Left hindlimb (tissue), 1 donor: ENCODE data around the gene RFX1.
"Not testable (repeated sequence)": the region's sequence is repeated elsewhere in the genome, so short reads cannot be mapped to it uniquely, and the experiment has no call there.

ENCODE experiments used
- DNase-seq: peaks from one replicate; pipeline ENCODE4 v3.0.0-alpha.2; 2018

The RFX1 gene

DNA sequence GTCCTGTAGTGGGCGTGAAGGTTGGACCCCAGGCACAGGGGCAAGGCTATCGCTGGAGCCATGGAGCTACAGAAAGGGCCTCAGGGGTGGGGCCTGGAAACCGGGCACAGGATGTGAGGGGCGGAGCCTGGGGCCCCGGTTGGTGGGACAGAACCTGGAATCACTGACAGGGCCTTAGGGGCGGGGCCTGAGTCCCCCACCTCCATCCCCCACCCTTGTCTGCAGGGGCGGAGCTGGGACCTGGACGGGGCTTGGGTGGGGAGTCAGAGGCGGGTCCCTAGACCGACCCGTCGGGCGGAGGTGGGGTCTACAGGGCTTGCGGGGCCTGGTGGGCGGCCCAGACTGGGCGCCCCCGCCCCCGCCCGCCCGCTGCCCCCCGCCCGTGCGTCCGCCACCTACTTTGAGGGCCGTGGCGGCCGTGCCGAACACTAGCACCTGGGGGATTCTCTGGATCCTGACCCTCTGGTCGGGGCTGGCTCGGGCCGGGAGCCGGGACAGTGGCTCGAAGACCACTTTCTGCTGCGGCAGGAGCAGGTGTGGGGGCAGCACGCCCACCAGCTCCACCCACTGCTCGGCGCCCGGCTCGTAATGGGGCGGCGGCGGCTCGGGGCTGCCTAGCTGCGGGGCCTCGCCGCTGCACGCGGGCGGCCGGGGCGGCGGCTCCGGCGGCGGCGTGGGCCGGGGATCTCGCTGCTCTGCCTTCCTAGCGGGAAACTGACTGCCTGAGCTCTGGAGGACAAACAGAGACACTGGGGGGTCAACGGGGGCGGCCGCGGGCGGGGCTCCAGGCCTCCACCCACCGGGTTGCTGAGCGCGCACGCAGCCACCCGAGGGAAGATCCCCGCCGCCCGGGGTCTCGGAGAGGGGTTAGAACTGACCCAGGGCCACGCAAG lies 27.5 kb downstream of the RFX1 start:
- DNase-seq, result peak; percentile 96

DNA sequence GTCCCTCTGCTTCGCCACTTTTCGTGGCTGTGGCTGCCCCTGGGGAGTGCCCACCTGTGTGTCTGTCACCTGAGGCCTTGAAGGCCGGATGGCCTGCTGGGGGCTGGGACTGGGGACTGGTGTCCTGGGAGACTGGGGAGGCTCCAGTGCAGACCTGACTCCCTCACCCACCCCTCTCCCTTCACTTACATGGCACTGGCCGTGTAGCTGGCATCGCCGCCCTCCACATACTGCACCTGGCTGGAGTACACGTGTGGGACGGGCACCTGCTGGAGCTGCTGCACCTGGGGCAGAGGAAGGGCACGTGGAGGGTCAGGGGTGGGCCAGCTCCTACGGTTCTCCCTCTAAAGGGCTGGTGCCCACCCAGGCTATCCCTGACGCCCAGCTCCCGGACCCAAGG lies 28.3 kb downstream of the RFX1 start:
- DNase-seq, result no peak

DNA sequence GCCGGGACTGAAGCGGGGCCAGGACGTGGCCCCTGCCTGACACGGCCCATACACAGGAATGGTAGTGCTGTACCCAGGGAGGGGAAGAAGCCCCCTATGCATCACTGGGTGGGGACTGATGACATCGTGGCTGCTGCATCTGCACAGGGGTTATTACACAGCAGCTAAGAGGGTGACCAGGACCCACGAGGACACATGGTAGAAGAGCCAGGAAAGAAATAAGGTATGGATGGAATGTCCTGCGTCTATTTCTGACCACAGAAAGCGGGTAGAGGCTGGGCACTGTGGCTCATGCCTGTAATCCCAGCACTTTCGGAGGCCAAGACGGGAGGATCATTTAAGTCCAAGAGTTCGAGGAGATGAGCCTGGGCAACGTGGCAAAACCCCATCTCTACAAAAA lies 29.7 kb downstream of the RFX1 start:
- no peak for DNase-seq

DNA sequence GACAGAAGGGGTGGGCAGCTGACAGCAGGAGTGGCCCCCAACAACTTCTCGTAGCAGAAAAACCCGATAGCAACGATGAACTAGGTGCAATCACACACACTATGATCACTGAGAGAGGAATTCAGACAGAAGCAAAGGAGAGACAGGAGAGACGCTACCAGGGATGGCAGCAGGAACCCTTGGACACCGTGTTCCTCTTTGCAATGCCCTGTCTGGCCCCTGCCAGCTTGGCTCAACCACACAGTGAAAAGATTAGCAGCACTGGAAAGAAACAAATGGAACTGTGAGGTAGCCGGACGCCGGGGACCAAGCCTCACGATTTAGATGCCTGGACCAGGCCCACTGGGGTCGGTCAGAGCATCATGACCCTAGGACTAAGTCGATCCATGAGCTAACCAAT lies 30.2 kb downstream of the RFX1 start:
- no peak for DNase-seq

DNA sequence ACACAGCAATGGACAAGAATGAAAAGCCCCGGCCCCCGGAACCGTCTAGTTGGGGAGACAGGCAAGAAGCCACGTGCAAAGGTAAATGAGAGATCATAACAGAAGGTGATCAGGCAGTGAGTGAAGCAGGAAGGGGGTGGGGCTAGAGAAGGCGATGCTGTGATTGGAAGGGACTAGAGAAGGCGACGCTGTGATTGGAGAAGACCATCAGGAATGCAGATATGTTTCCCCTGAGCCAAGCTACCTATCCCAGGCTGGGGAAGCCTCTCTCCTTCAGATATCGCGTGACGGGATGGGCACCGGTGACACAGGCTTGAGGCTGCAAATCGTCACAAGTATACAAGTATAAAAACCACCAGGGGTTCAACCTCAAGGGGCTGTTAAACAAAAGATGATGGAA lies 32.0 kb downstream of the RFX1 start:
- DNase-seq, result no peak

DNA sequence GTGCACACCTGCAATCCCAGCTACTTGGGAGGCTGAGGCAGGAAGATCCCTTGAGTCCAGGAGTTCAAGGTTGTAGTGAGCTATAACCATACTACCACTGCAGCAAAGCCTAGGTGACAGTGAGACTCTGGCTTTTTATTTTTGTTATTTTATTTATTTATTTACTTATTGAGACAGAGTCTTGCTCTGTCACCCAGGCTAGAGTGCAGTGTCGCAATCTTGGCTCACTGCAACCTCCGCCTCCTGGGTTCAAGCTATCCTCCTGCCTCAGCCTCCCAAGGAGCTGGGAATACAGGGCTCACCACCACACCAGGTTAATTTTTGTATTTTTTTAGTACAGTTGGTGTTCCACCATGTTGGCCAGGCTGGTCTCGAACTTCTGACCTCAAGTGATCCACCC lies 32.6 kb downstream of the RFX1 start:
- DNase-seq, result not testable (repeated sequence)

DNA sequence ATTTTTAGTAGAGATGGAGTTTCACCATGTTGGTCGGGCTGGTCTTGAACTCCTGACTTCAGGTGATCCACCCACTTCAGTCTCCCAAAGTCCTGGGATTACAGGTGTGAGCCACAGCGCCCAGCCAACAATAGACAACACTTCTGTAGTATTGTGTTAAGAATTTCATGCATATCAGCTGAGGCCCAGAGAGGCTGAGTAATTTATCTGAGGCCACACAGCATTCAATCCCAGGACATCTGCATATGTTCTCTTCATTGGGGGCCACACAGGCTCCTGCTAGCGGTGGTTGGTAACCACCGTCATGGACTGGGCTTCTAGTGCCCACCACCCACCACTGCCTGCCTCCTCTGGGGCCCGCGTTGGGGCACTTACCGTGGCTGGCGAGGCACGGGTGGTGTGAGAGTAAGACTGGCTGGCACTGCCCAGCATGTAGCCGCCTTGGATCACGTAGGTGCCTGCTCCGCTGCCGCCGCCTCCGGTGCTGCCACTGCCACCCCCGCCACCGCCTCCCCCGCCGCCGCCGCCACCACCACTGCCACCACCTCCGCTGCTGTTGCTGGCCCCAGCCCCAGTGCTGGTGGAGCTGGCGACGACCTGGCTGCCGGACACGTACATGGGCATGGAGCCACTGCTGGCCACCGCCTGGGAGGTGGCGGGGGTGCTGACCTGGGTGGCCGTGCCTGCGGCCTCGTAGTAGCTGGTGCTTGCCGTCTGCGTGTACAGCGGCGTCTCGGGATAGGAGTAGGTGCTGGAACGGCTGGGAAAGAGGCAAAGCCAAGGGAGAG lies 33.6 kb downstream of the RFX1 start:
- DNase-seq, result no peak

DNA sequence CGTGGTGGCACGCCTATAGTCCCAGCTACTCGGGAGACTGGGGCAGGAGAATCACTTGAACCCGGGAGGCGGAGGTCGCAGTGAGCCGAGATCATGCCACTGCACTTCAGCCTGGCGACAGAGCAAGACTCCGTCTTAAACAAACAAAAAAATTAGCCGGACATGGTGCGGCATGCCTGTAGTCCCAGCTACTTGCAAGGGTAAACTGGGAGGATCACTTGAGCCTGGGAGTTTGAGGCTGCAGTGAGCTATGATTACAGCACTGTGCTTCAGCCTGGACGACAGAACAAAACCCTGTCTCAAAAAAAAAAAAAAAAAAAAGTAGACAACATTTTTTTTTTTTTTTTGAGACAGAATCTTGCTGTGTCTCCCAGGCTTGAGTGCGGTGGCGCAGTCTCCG lies 34.3 kb downstream of the RFX1 start:
- not testable (repeated sequence) for DNase-seq

DNA sequence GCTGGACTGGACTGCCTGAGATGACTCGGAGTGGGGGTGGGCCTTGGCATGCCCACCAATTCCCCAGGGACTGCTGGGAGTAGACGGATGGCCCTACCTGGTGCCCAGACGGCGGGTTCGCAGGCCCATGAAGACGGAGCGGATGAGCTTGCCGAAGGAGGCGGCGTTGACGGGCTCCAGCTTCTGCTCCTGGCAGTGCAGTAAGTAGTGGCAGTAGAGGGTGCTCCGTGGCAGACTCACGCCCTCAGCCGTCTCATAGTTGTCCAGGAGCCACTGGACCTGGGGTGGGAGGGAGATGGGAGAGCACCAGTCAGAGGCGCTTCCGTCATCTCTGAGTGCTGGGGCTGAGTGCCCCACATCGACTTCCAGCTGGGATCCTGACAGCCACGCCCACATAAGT lies 36.2 kb downstream of the RFX1 start:
- no peak for DNase-seq

DNA sequence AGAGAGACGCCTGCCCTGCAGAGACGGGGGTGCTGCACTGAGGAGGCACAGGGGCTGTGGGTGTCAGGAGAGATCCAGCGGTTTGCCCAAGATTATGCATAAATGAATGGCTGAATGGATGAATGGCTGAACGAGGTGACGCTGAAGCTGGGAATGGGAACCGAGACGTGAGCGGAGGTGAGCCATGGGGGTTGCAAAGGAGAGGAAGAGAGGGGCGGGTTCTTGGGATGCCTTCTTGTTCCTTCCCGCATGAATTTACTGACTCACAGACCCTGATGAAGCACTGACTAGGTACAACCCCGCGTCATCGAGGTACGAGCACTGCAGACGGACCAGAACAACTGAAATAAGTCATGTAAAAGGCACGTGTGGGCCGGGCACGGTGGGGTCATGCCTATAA lies 37.1 kb downstream of the RFX1 start:
- no peak for DNase-seq

DNA sequence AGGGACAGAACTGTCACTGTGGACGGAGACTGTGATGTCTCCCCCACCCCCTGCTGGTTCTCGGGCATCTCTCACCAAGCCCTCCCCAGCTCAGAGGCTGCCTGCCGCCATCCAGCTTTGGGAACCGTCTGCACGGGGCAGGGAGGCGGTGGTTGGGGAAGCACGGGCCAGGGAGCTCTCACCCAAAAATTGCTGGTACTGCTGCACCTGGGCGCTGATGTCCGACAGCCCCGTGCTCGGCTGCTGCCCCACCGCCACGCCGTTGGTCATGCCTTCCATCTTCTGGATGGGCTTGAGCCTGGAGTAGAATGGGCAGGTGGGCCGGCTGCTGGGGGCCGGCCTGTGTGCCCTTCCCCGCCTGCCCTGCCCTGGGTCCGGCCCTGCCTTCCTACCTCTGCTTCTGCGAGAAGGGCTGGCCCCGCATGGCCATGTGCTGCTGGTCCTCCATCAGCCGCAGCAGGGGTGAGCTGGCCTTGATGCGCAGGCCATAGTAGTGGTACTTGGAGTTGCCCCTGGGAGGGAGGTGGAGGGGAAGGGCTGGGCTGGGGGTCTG lies 37.7 kb downstream of the RFX1 start:
- DNase-seq, result no peak

DNA sequence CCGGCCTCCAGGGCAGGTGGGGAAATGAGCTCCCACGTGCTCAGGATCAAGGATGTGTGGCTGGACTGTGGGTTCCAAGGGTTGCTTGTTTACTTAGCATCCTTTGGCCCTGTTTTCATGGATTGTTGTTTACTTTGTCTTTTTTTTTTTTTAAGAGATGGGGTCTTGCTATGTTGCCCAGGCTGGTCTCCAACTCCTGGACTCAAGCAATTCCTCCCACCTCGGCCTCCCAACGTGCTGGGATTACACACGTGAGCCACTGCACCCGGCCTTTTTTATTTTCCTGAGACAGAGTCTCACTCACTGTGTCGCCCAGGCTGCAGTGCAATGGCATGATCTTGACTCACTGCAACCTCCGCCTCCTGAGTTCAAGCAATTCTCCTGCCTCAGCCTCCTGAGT lies 38.9 kb downstream of the RFX1 start:
- not testable (repeated sequence) for DNase-seq

DNA sequence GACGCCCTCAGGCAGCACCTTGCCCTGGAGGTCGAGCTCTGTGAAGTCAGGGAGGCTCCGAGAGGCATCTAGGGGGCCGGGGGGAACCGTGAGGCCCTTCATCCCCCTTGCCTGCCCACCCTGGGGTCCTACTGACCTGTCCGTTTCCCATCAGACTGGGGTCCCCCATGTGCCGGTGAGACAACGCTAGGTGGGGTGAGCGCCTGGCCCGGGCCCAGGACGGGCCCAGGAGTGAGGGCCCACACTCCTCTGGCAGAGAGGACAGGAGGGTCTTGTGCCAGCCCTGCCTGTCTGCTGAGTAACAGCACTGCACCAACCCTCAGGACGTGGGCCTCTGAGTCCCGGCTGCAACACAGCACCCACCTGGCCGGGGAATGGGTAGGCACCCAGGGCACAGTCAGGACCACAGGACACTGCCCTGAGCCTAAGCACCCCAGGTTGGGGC lies 39.4 kb downstream of the RFX1 start:
- DNase-seq, result no peak

DNA sequence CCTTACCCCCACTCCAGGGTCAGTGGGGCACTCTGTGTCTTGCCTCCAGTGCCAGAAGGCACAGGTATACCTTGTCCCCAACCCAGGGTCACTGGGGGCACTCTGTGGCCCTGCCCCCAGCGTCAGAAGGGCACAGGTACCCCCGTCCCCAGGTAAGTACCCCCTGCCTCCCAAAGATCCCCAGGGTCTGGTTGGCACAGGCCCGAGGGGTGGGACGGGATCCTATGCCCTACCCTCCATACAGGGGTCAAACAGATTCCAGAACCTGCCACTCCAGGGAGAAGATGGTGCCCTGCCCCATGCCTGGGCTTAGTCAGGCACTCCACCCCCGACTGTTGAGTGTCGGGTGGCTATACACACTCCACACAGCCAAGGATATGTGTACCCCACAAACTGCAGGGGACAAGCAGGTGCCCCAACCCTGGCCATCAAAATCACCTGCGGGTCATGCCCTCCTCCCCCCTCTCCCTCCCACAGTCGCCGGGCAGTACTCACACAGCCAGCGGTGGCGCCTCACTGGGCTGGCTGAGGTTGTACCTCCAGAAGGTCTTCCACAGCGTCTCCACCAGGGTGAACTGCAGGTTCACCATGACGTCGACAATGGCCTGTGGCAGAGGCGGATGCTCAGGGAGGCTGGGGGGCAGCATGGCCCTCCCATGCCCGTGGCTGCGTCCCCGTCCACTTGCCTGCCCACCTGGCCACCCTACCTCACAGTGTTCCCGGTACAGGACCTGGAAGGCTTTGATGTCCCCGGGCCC lies 40.0 kb downstream of the RFX1 start:
- DNase-seq, result no peak

DNA sequence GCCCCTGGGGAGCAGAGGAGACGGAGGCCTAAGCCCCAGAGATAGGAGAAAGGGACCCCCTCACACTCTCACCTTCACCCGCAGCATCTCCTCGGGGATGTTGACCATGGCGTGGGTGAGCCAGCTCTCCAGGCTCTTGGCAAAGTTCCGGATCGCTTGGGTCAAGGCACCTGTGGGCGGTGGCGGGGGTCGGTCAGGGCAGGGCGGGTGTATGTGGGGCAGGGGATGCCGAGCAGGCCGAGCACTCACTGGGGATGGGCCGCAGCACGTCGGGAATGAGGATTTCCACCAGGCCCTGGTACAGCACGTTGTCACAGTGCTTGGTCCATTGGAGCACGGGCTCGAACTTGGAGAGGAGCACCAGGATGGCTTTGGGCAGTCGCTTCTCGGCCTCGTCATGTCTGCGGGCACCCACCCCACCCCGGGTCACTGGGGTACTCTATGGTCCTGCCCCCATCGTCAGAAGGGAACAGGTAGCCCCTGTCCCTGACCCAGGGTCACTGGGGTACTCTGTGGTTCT lies 40.7 kb downstream of the RFX1 start:
- DNase-seq, result no peak

DNA sequence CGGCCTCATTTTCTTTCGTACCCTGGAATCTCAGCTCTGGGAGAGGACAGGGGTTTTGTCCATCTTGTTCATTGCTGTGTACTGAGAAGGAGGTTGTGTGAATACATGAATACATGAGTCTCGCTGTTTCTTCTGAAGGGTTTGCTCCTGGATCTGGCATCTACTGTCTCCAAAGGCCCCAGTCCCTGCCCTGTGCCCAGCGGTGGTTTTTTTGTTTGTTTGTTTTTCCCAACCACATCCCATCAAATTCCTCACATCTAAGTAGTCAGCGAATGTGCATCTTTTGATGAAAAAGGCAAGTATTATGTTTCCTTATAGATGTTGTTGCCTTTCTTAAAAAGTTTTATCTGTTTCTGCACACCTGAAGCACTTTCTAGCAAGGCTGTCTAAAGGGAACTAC lies 41.3 kb downstream of the RFX1 start:
- no peak for DNase-seq

DNA sequence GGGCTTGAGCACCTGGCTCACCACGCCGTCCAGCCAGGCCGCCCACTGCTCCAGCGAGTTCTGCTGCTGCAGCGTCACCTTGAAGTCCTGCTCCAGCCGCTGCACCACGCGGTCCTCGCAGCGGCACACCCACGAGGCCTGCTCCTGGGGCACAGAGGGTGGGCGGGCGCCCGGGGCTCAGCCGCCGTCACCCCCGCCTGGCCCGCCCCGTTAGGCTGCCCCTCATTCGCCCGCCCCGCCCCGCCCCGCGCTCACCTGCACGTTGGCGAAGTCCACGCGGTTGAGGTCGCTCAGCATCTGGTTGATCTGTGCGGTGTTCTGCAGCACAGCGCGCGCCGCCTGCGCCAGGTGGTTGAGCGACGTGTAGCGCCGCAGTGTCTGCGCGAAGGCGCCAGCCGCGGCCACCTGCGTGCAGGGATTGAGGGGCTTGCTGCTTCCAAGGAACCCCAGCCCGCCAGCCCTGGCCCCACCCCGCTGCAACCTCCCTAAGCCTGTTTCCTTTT lies 42.5 kb downstream of the RFX1 start:
- no peak for DNase-seq

DNA sequence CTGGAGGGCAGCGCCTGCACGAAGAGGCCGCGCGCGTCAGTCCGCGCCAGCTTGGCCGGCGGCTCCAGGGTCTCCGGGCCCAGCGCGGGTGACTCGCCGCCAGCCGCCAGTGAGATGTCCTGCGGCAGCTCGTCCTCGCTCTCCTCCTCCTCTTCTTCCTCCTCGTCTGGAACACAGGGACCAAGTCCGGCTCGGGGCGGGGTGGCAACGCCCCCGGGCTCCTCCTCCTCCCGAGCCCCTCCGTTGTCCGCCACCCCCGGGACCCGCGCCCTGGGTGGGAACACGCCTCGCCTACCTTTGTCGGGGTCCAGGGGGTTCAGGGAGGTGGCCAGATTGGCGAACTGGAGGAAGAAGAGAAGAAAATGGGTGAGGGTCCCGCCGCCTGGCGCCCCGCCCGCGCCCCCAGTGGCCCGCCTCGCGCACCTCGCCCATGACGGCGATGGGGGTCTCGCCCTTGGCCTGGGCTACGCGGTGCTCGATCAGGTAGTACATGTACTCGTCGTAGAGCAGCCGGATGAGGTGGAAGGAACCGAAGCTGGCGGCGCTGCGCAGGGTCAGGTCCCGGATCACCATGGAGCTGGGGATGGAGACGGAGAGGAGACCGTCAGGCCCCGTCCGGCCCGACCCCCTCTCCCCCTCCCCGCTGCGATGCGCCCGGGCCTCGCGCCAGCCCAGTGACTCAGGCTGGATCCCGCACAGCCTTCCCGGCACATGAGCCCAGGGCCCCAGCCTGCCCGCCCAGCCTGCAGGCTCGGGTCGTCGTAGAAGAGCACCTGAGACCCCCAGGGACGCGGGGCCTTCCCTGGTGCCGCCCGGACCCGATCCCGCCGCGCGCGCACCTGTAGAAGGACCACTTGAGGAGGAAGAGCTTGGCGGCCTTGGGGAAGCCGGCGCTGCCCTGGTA lies 43.2 kb downstream of the RFX1 start:
- DNase-seq, result peak; percentile 81

DNA sequence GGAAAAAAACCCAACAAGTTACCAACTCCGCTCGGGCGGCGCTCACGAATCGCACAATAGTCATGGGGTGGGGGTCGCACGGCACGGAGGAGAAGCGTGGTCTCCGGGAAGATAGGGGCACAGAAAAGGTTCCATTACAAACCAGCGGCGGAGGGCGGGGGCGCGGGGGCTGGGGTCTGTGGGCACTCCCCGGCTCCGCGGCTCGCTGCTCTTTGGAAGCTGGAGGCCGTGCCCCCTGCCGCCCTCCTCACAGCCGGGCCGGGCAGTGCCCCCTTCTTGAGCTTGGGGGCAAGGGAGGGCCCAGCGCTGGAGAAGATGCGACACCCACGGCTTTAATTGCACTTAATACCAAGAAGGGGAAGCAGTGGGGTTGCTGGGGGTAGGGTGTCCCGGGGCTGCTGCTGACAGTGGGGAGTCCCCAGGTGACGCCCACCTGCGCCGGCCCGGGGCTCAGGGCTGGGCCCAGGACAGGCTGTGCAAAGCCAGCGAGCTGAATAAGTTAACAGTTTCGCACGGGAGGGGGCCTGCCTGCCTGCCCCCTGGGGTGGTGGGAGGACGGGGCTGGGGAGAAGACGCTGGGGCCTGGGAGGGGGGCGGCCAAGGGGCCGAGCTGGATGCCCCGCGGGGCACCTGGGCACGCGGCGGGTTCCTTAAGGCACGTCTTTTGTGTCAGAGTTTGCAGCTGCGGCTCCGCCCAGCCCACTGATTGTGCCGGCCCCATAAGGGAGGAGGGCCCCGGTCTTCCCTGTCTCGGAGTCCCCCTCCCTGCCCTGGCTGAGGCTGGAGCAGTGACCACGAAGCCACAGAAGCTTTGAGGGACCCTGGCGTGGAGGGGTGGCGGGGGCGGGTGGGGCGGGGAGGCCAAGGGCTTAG lies 44.1 kb downstream of the RFX1 start:
- peak; percentile 79 for DNase-seq
